Stomach (tissue), 4 donors: ENCODE measurements around the gene SUSD5.

Source experiments
- CTCF ChIP-seq, 7 experiments: fragments of 450-650 bp in 4 of 7; fragments of 200-600 bp in 3 of 7; sonication (generic) in 3 of 7; IDR thresholded peaks; one replicate each; pipeline ENCODE4 v1.5.1; 2016 to 2019; ENCODE audit warnings: antibody characterized with exemption in 7 of 7, control low read depth in 2 of 7, mild to moderate bottlenecking in 1 of 7
- EP300 ChIP-seq: sonication (generic); formaldehyde crosslinking; IDR thresholded peaks from one replicate; pipeline ENCODE4 v1.6.1; 2017; ENCODE audit warnings: antibody characterized with exemption
- POLR2A ChIP-seq, 4 donors: fragments of 450-650 bp; IDR thresholded peaks; one replicate each; pipeline ENCODE4 v1.6.1; 2016; ENCODE audit warnings: antibody characterized with exemption in 4 of 4, control low read depth in 2 of 4, mild to moderate bottlenecking in 1 of 4, moderate library complexity in 1 of 4

- no peak for TF ChIP-seq POLR2A (IDR thresholded peaks at IDR 0.05)
- TF ChIP-seq CTCF (IDR thresholded peaks at IDR 0.05): no peak
- no peak for TF ChIP-seq EP300
Measured at GRCh38 chr3:33130144-33130543, 88.5 kb downstream of the SUSD5 start.
